HG03442 (cell line): Measurements from ENCODE around the gene SLC1A2.
A peak's percentile ranks its signal among the peaks of the same experiment; 100 is the strongest.

Experiments used
- ATAC-seq: cut with Tn5 transposase; IDR thresholded peaks from one replicate; pipeline ENCODE4 v1.9.1; 2021; ENCODE audit warnings: mild to moderate bottlenecking, moderate library complexity; ENCODE audit not compliant: unreplicated experiment

Gene SLC1A2

DNA sequence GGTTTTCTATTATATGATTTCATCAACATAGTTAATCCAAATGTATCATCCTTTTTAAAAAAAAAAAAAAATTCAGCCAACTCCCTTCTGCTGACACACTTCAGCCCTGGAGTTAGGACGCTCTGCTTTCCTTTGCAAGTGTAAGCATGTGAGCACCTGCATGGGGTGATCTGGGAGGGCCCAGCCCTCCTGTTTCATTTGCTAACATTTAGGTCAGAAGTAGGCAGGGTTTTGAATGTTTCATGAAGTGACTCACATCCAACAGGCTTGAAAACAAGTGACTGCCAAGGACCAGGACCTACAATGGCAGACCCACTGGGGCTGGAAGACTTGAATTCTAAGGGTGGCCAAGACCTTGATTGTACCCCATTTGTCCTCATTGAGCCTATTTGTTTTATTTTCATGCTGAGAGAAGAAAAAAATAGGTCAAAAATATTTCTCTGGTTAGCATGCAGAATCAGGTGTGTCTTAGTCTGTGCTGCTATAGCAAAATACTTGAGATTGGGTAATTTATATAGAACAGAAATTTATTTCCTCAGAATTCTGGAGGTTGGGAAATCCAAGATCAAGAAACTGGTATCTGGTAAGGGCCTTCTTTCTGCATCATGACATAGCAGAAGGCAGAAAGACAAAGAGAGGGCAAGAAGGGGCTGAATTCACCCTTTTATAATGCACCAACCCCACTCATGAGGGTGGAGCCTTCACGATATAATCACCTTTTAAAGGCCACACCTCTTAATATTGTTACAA, 142.8 kb downstream of the SLC1A2 start:
- no peak for ATAC-seq

DNA sequence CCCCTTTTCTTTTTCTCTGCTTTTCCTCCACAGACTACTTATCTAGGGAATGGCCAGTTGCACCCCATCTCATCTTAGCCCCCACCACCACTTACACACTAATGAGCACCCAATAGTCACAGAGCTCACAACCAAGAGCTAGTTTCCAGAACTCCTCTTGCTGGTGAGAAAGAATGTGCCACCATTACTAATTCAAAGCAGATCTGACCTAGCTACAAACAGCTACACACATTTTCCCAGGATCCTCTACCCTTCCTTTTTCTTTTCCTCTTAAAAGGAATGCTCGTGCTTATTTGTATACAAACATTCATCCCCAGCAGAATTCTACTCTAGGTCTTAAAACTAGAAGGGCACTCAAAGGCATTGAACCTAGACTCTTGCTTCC, 143.6 kb downstream of the SLC1A2 start:
- no peak for ATAC-seq

DNA sequence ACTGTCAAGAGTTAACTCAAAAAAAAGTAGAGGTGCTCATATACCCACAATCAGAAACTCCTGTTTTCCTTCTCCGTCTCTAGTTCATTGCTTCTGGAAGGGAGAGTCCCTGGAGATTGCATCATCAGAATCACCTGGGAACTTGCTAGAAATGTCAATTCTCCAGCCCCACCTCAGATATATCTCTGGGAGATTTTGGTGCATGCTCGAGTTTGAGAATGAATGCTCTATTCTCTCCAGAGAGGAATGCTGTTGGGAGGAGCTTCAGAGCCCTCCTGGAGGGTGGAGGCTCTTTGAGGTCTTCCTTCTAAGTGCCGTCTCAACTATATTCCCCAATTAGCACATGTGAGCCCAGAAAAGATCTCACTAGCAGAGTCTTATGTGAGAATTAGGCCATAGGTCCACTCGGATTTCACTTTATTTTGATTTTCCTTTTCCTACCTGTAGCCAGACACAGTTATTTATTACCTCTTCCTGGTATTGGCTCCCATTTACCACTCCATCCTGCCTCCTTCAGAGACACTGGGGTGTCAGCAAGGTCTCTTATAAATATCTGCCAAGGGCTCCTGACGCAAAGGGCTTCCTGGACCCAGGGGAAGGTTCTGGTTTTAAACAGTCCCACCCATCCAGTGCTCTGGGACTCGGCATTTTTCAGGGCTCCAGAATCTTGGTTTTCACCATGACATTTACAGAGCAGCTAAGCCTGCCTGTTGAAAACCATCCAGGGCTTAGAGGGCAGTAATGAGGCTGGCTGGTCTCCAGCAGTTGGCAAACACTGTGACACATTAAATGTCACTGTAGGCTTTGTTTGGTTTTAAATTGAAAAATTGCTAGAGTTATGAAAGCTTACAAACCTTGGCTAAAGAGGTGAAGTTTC, 144.2 kb downstream of the SLC1A2 start:
- ATAC-seq, result no peak

DNA sequence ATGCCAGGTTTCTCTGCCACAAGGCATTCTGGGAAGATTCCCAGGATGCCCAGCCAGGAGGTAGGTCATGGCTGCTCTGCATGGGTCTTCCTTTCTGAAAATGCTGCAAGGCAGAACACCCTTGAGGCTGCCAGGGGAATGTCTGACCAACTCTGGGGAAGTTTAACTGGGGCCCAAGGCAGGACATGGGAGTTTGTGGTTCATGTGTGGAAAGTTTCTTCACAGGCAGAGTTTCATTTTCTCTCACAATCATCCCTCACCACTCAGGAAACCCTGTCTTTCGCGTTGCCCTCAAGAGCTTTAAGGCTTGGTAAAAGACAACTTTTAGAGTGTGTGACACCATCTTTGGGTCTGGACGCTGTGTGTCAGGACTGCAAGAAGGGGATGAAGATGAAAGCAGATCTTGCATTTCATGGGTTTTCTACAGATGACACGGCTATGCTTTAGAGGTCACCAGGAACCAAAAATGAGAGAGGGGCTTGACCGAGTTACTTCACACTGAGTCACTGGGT, 146.9 kb downstream of the SLC1A2 start:
- ATAC-seq, result peak; percentile 89

DNA sequence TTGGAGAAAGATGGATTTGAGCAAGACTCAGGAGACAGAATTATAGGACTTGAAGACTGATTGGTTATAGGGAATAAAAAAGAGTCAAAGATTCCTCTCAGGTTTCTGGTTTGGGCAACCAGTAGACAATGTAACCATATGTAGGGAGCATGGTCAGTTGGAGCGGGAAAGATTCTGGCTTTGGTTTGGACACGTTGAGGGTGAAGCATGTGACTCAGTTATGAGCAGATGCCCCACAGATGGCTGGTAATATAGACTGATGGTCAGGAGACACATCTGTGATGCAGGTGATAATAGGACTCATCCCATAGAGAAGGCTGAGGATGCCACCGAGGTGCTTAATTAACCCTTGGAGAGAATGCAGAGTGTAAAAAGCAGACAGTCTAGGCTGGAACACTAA, 148.3 kb downstream of the SLC1A2 start:
- no peak for ATAC-seq

DNA sequence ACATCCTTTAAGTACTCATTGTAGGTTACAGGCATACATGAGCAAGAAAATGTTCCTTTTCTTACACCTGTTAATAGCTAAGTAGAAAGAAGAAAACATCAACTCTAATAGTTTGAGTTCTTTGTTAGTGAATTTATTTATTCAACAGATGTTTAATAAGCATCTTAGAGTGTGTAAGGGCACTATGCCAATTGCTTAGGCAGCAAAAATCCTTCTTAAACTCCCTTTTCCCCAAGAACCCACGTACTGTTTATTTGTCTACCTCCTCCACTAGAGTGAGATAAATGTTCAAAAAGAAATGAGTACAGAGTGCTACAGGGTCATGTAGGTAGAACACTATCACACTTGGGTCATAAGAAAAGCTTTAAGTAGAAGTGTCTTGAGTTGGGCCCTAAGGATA, 149.0 kb downstream of the SLC1A2 start:
- no peak for ATAC-seq

DNA sequence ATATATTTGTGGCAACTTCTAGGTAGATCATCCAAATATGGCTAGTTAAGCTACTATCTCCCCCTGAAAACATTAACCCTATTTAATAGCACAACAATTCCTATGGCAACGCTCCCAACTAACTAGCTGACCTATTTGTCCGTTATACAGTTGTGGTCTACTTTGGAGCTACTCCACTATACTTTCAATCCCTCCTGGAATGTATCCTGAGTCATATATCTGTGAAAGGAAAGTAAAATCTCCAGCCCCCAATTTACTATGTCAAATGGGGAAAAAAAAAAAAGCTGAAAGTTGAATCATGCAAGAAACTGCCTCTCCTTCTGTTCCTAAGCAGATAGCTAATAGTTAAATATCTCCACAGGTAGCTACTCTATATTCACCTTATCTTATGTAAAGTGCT, 151.9 kb downstream of the SLC1A2 start:
- no peak for ATAC-seq

DNA sequence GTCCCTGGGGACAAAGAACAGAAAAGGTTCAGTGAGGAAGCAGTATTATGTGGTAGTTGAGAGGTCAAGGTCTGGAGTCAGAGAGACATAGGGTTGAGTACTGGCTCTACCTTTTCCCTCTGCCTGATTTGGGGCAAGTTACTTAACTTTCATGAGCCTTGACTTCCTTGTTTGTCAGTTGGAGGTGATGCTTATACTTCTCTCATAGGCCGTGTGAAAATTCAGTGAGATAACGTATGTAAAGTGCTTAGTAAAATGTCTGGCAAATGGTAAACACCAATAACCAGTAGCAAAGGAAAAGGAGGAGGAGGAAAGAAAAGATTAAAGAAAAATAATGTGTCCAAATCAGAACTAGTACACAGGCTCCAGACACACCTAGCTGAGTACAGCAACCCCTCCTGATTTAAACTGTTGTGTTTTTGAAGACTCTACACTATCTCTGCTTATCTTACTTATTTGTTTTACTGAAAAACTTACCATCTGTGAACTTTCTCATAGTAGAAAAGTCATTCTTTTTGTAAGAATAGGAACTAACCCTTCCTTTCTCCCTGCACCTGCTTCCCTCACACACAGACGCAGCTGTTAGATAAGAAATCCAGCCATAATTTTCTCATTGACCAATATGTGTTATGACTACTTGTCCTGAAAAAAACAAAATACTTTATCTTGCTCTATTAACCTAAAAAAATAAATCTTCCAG, 153.5 kb downstream of the SLC1A2 start:
- ATAC-seq, result no peak

DNA sequence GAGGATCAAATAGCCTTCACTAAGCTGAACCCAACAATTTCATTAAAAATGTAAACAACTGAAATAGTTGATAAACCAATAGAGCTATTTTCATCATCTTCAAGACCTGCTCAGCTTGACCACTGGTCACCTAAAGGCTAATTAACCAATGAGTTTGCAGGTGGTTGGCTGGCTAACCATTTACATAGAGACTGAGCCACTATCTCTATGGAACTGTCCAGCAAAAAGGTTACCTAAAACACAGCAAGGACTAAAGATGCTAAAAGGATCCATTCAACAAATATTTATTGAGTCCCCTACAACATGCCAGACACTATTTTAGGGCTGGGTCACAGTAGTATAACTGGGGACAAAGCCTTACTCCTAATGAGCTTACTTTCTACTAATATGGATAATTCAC, 156.6 kb downstream of the SLC1A2 start:
- ATAC-seq, result no peak

DNA sequence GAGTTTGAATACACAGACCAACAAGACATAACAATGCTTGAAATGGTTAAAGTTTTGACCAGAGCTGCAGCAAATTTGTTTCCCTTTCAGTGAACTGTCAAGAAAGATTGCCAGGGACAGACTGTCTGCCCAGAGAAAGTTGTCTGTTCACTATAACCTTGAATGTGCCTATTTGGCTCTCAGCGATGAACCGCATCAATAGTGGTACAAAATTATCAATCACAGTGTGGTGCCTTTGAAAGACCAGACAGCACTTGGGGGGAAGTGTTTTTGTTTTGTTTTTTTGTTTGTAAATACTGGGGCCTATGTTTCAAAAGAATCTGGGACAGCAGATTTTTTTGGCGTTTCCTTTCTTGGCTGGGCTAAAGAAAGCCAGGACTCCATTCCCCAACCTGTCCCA, 157.3 kb downstream of the SLC1A2 start:
- no peak for ATAC-seq

DNA sequence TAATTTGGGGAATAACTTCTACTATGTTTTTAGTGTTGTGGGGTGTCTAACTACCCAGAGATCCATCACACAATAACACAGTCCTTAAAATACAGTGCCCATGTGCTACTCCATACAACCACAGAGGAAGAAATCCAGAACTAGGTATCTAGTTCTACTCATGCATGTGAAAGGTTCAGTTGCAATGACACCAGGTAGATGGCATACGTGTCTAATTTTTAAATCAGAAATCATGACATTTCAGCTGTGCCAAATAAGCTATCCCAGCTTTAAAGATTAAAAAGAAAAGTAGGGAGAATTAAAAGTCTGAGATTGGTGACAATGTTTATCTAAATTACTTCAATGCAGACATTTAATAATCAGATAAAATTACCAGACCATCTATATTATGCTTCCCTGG, 158.2 kb downstream of the SLC1A2 start:
- ATAC-seq, result no peak

DNA sequence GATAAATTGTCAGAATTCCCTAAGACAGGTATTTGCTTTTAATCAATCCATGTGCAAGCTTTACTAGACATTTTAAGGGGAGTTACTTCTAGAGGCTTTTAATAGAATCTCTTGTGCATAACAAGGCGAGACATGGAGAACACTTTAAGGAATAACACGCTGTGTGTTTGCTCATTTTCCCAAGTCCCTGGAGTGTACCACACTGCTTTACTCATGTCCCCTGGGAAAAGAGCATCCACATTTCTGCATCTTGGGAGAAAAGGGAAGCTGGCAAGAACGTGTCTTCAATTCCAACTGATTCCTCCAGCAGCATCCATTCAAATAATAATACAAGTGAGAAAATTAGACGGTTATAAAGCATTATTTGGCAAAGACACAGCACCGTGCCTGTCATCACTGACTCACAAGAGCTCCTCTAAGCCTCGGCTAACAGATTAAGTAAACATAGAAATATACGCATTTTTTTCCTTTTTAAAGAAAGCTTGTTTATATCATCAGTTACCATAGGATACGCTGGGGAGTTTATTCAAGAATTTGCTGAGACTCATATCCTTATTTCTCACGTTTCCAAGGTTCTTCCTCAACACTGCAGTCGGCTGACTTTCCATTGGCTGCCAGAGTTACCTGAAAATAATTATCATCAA, 158.9 kb downstream of the SLC1A2 start:
- ATAC-seq, result no peak

DNA sequence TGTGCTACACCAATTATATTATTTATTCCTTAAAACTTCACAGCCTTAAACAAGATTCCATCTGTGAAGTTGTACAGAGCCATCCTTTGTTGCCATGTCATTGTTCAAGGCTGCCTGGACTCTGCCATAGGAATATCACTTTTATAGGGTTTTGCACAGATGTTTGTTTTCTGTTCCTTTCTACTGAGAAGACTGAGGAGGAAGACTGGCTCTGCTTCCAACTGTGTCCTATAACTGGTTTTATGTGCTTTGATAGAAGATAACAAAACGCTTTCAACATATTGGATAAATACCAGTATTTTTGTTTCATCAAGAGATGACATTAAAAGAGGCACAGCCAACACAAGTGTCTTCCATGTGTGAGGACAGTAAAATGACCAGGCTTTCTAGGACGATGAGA, 159.8 kb downstream of the SLC1A2 start:
- ATAC-seq, result no peak

DNA sequence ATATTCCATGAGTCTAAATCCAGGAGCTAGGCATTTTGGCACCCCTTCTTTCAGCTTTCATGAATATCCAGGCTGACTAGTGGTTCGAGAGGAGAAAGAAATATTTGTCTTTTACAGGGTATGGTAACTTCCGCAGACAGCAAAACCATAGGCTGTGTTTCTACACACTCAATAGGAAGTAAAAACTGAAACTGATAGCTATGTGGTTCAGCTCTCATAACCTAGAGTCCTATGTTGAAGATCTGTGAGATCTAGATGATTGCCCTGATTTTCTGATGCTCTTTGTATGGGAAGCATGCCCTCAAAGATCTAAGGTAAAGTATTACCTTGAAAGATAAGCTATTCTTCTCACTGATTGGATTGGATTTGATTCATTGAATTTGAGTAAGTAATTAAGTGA, 162.1 kb downstream of the SLC1A2 start:
- peak; percentile 99 for ATAC-seq

DNA sequence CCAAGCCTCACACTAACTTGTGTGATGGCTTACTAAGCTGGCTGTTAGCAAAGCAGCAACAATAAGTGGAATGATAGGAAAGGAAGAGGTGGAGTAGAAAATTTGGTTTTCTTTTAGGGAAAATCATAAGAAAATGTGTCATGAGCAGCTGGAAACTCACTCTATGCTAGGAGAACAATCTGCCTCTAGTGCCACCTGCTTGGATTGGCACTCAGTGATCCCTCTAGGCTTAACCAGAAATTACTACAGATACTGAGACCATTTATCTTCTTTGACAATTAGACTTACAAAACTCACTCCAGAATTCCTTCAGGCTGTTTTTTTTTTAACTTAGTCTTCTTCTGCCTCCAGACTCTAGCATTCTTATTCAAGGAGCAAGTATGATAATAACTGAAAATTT, 163.1 kb downstream of the SLC1A2 start:
- ATAC-seq, result no peak

DNA sequence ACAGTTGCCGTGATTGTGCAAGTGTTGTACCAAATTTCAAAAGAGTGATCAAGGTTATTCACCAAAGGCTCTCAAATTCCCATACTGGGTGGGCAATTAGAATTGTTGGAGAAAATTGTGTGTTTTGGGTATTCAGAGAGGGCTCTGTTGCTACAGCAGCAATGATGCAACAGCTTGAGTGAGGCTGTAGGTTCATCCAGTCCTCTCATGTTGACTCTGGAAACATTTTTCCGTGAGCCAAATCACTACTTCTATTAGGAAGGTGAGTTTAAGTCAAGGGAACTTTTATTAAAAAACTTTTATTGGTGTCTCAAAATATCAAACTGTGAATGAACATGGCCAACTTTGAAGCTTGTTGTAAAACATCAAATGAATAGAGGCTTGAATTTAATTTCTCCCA, 163.8 kb downstream of the SLC1A2 start:
- no peak for ATAC-seq

DNA sequence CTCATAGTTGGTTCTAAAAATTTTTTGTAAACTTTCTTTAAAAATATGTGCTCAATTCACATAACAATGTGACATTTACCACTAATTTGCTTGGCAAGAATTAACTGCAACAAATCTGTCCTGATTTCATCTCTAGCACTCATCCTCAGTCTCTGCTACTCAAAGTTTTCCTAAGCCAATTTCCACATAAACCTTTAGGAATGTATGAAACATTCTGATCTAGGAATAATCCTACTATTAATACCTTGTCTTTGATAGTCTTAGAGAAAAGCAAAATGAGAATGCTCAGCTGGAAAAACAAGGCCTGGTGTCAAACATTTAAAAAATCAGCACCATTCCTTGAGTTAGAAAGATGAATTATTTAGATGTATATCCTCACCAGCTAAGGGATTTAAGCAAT, 166.1 kb downstream of the SLC1A2 start:
- no peak for ATAC-seq

DNA sequence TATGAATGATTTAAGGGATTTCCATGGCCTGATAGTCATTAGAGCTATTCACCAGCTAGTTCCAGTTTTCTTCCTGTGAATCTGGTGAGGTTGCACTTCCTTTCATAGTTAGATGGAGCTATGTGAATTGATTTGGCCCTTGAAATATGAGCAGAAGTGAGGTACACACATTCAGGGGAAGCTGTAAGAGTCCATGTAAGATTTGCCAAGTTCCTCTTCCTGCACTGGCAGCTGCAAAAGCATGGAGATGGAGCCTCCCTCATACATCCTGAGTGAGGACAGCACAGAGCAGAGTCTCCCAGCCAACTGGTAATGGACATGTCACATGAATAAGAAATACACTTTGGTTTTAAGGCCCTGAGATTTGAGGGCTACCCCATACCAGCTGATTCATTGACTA, 168.7 kb downstream of the SLC1A2 start:
- no peak for ATAC-seq

DNA sequence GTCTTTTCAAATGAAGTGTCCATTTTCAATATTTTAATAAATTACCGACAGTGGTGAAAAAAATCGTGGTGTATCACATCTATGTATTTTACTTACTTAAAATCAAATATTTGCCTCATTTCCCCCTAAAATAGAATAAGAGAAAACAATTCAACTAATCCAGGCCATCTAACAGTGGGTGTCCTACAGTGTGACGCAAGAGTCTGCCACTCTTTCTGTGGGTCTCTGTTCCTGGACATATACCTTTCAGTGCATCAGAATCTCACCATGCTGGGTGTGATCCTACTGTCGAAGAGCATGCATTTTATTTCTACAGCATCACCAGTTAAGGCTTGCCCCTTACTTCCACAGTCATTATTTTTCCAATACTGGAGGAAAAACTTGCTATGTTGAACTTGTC, 169.2 kb downstream of the SLC1A2 start:
- no peak for ATAC-seq

DNA sequence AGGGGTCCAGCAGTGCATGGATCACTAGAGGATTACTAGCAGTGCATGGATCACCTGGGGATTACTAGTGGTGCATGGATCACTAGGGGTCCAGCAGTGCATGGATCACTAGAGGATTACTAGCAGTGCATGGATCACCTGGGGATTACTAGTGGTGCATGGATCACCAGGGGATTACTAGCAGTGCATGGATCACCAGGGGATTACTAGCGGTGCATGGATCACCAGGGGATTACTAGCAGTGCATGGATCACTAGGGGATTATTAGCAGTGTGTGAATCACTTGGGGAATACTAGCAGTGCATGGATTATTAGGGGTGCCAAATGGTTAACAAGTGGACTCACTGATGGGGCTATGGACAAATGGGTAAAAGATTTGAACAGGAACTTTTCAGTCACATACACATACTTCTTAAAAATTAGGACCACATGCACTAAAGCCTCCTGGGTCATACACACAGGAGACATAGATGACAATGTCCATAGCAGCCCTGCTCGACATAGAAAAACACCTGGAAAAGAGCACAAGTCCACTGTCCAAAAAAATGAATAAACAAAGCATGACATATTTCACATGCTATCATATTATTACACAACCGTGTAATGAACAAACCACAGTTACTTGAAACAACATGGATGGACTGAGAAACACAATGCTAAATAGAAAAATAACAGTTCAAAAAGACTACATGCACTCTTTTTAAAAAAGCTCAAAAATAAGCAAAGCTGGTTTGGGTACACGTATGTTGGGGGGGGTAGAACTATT, 170.6 kb downstream of the SLC1A2 start:
- no peak for ATAC-seq
